Lower leg skin (tissue), 4 donors: ENCODE measurements around the gene ABCA13. TPM values are rescaled to one million over a fixed set of nuclear protein-coding genes. Genes with fewer than 3 reads are reported as not detected.

Experiments used
- DNase-seq, 2 donors: peaks; one replicate each; pipeline ENCODE4 v3.0.0-alpha.2; 2019; ENCODE audit warnings: low spot score in 2 of 2
- H3K4me3 ChIP-seq: fragments of 200-600 bp; sonication (generic); 2 replicates; pipeline ENCODE4 v1.5.1; 2017; ENCODE audit warnings: mild to moderate bottlenecking, low read depth; ENCODE audit not compliant: poor library complexity, severe bottlenecking
- CTCF ChIP-seq, 3 donors: fragments of 450-650 bp; IDR thresholded peaks; one replicate each; pipeline ENCODE4 v1.5.1; 2016; ENCODE audit warnings: antibody characterized with exemption in 3 of 3, mild to moderate bottlenecking in 3 of 3, moderate library complexity in 2 of 3
- POLR2A ChIP-seq, 2 donors: fragments of 450-650 bp; IDR thresholded peaks; one replicate each; pipeline ENCODE4 v1.6.1; 2016 to 2017; ENCODE audit warnings: antibody characterized with exemption in 2 of 2, mild to moderate bottlenecking in 1 of 2, moderate library complexity in 1 of 2
- WGBS, 2 donors: methylation state at CpG; one replicate each; pipeline ENCODE4 v1.1.5; 2018; 5-methylcytosine and 5-hydroxymethylcytosine counted together
- intact Hi-C: fragments of 100-400 bp; cut with DNase I; formaldehyde crosslinking; loops from one replicate; pipeline ENCODE4 v1.15.0; 2023; ENCODE audit warnings: low total_unique reads
- total RNA-seq, 4 donors: library from RNA; depleted of rRNA; stranded (reverse); fragments of >200 nt; gene quantifications; one replicate each; pipeline ENCODE4 v1.1.0, GENCODE V29; 2016

The ABCA13 gene
- total RNA-seq, 4 donors from 2014 or later = 0.08 to 1.7 (median 0.52) TPM

DNA sequence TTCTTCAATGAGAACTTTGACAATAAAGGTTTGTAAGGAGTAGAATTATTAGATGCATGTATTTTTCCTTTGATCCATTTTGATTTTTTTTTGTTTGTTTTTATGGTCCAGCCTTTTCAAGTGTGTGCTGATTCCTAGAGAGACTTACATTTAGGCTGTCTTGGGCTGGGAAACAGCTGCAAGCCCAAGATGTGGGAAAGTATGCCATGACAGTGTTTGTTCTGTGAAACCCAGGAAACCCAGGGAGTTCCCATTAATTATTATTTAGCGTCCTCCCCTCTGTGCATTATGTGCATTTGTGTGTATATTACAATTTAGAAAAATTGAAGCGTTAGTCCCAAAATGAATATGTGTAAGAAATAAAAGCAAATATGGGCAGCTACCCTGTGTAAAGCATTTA is 216.7 kb downstream of the ABCA13 start:
- no peak for DNase-seq
- no peak overlapping the region for H3K4me3 ChIP-seq
- no peak for TF ChIP-seq CTCF (IDR thresholded peaks at IDR 0.05)
- TF ChIP-seq POLR2A (IDR thresholded peaks at IDR 0.05) = no peak
- intact Hi-C loops = no loop called here
- 87 to 93% methylated on average over 2 of the region's 2 CpGs for WGBS, 2 donors

- 83 to 90% methylated on average over 4 of the region's 4 CpGs for WGBS, 2 donors
- intact Hi-C loops = no loop called here
- TF ChIP-seq CTCF (IDR thresholded peaks at IDR 0.05) (no peak), POLR2A (IDR thresholded peaks at IDR 0.05) (no peak)
- H3K4me3 ChIP-seq = no peak overlapping the region
- no peak for DNase-seq
Observed at GRCh38 chr7:48388911-48389310, 217.7 kb downstream of the ABCA13 start.

GRCh38 chr7:48389977-48390376 is 218.7 kb downstream of the ABCA13 start:
- 54 to 56% methylated on average over 2 of the region's 2 CpGs for WGBS, 2 donors
- DNase-seq = no peak
- TF ChIP-seq POLR2A (IDR thresholded peaks at IDR 0.05) (no peak), CTCF (IDR thresholded peaks at IDR 0.05) (no peak)
- no peak overlapping the region for H3K4me3 ChIP-seq
- intact Hi-C loops = no loop called here

DNA sequence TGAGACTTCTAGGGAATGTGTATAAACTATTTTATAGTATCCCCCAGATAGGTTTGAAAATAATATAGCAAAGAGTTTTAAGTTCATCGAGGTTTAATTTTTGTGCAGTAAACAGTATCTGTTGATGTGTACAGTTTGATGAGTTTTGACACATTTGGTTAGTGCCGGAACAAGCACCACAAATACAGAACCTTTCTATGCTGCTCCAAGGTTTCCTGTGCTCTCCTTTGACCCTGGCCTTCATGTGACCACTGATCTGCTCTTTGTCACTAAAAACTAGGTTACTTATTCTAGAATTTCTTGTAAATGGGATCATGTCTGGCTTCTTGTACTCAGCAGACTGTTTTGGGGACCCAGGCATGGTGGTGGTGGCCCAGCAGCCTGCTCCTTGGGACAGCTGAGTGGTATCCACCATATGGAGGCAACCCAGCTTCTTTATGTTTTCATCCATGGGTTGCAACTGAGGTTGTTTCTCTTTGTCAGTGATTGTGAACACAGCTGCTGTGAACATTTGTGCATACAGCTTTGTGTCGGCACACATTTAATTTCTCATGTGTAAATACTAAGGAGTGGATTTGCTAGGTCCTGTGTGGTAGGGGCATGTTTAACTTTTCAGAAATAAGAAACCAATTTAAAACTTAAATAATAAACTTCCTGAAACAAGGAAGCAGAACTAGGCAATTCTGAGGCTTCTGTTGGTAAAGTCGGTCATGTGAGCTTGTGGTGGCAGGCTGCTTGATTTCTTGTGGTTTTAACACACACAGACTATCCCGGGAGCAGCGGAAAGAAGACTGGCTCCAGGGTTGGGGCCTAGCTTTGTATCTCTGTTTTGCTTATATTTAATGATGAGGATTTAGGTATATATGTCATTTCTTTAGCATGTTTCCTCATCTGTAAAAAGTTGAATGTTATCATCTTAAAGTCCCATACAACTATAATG is 219.4 kb downstream of the ABCA13 start:
- H3K4me3 ChIP-seq = no peak overlapping the region
- TF ChIP-seq POLR2A (IDR thresholded peaks at IDR 0.05) (no peak), CTCF (IDR thresholded peaks at IDR 0.05) (no peak)
- intact Hi-C loops = no loop called here
- DNase-seq = peak in 1 of 2 donors; percentile 53
- 59 to 65% methylated on average over 6 of the region's 6 CpGs for WGBS, 2 donors

- intact Hi-C loops = no loop called here
- DNase-seq = no peak
- H3K4me3 ChIP-seq = no peak overlapping the region
- 91% methylated on average over 2 of the region's 2 CpGs for WGBS, 2 donors
- TF ChIP-seq POLR2A (IDR thresholded peaks at IDR 0.05) (no peak), CTCF (IDR thresholded peaks at IDR 0.05) (no peak)
Observed at GRCh38 chr7:48398191-48398590, 226.9 kb downstream of the ABCA13 start.
